Measurements from ENCODE around the gene TIMP2. TPM values are rescaled to one million over a fixed set of nuclear protein-coding genes. Genes with fewer than 3 reads are reported as not detected.
A peak's percentile ranks its signal among the peaks of the same experiment; 100 is the strongest.

The TIMP2 gene
- total and polyA plus RNA-seq, 2 of the 4 experiments (the other 2 are of a cell fraction) = 43.9 to 416 TPM

GRCh38 chr17:78836420-78837021, 88.7 kb downstream of the TIMP2 start:
- H3K4me2 ChIP-seq (ENCODE audit: low read depth, low read length) = no peak overlapping the region
- dilution Hi-C loops (cut with HindIII; ENCODE audit: low sequenced_read_pairs, unreplicated experiment) (no loop called here), in situ Hi-C loops (cut with MboI; ENCODE audit: low sequenced_read_pairs) (no loop called here), intact Hi-C loops (cut with micrococcal nuclease) (no loop called here)
- DNase-seq (no peak), ATAC-seq (ENCODE audit: low read depth) (no peak)
- no peak overlapping the region for H4K8ac ChIP-seq (ENCODE audit: low read depth in 2 of 2, low read length in 2 of 2)
- H4K20me1 ChIP-seq (ENCODE audit: insufficient read depth, low read length) = peaks cover 46% of the 10 kb centered on the region
- no peak overlapping the region for H3K56ac ChIP-seq (ENCODE audit: extremely low read depth, insufficient read depth, low read length)
- POLR2A ChIA-PET (ENCODE audit: unreplicated experiment) = no interaction called here
- no CpG with 5 or more reads among the region's 5 CpGs for WGBS, 2 experiments (ENCODE audit: extremely low coverage in 2 of 2, insufficient read length in 1 of 2)
- no peak overlapping the region for H2BK15ac ChIP-seq (ENCODE audit: low read depth, low read length)
- no peak overlapping the region for H3K27ac ChIP-seq (ENCODE audit: insufficient read depth, low read length)
- H4K91ac ChIP-seq (ENCODE audit: insufficient read depth, low read depth, low read length) = no peak overlapping the region
- H4K5ac ChIP-seq (ENCODE audit: low read depth, low read length) = no peak overlapping the region
- no peak overlapping the region for H2BK5ac ChIP-seq (ENCODE audit: low read depth, low read length, poor library complexity, severe bottlenecking)
- no peak overlapping the region for H2BK120ac ChIP-seq (ENCODE audit: low read depth, low read length)
- no peak overlapping the region for H3K23ac ChIP-seq (ENCODE audit: low read depth, low read length)
- H3K14ac ChIP-seq (replicated peaks; ENCODE audit: low read depth, low read length) = no peak overlapping the region
- H2AK9ac ChIP-seq (replicated peaks; ENCODE audit: low read depth, low read length, poor library complexity) = peak overlapping the region; percentile 19
- peak overlapping the region; percentile 24; the same call in 1 of the 2 replicates for H2AK5ac ChIP-seq (ENCODE audit: low read depth, low read length)
- no peak overlapping the region for H3K9ac ChIP-seq (ENCODE audit: low read depth, low read length)
- no peak overlapping the region for H3K4me3 ChIP-seq (ENCODE audit: insufficient read depth, low read depth, low read length)
- H3K4me1 ChIP-seq (ENCODE audit: control insufficient read depth, insufficient read depth, low read length) = peaks cover 9% of the 10 kb centered on the region
- BruUV-seq (replicated peaks) = no TSS peak
- no peak overlapping the region for H3K4ac ChIP-seq (ENCODE audit: low read depth, low read length)
- no peaks in the 10 kb centered on the region for H3K27me3 ChIP-seq (ENCODE audit: control insufficient read depth, insufficient read depth, low read length)
- CTCF ChIA-PET = no interaction called here
- TF ChIP-seq RFX5 (IDR thresholded peaks at IDR 0.05; ENCODE audit: low read depth, low read length) (no peak), NFE2L2 (IDR thresholded peaks at IDR 0.05; ENCODE audit: low read depth, low read length) (no peak)
- peaks cover 9% of the 10 kb centered on the region for H3K9me1 ChIP-seq (ENCODE audit: insufficient read depth, low read length)
- no peak overlapping the region for H3K18ac ChIP-seq (ENCODE audit: low read depth, low read length)
- peaks cover 50% of the 10 kb centered on the region for H3K36me3 ChIP-seq (ENCODE audit: control insufficient read depth, insufficient read depth, low read length)
- H3K9me3 ChIP-seq (ENCODE audit: control insufficient read depth, insufficient read depth, low read length) = no peaks in the 10 kb centered on the region
- no peak overlapping the region for H2AFZ ChIP-seq (replicated peaks; ENCODE audit: low read length, poor library complexity)
- peaks cover 29 to 62% of the 10 kb centered on the region in 2 experiments for H3K79me1 ChIP-seq (ENCODE audit: low read depth in 1 of 2, low read length in 2 of 2)
- no peak overlapping the region for H2BK20ac ChIP-seq (ENCODE audit: low read depth, low read length)
